Activated CD8-positive, alpha-beta memory T cell treated with anti-CD3 and anti-CD28 coated beads for 36 hours (primary cell): ENCODE data around the gene KIF1B. TPM values are rescaled to one million over a fixed set of nuclear protein-coding genes. Genes with fewer than 3 reads are reported as not detected.
"Not testable (repeated sequence)": the region's sequence is repeated elsewhere in the genome, so short reads cannot be mapped to it uniquely, and the experiment has no call there.

Source experiments
- CTCF ChIA-PET: fragments of 350-600 bp; sonication (Branson Sonifier 250); formaldehyde crosslinking; loops from one replicate; lab custom pipeline; 2021; ENCODE audit warnings: antibody characterized with exemption; lab: Charles Lee
- POLR2A ChIA-PET: fragments of 350-600 bp; sonication (Branson Sonifier 250); formaldehyde crosslinking; loops from one replicate; lab custom pipeline; 2021; ENCODE audit warnings: antibody characterized with exemption; lab: Charles Lee
- total RNA-seq, 2 experiments: library from RNA; stranded (reverse); gene quantifications; one replicate each; pipeline ENCODE4 v1.2.3, GENCODE V29; 2021

Gene KIF1B
- total RNA-seq, 2 experiments from 2014 or later, result 15.6 to 17.0 TPM

DNA sequence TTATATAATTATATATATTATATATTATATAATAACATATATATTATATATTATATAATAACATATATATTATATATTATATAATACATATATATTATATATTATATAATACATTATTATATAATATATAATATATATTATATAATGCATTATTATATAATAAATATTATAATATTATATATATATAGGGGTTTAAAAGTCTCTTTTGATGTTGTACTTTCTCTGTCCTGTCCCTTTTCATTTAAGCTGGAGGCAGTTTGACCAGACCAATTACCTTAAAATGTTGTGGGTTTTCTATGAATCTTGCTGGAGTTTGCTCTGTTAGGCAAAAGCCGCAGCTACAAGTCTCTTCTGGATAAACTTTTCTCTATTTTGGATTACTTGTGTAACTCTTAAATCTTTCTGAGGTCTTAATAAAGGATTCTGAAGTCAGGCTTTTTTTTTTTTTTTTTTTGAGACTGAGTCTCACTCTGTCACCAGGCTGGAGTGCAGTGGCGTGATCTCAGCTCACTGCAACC lies 22.2 kb upstream of the KIF1B start:
- CTCF ChIA-PET, result interaction anchor here (0.6 to 0.7 kb wide), 3 partner anchors 227 to 1339 kb away, joined by 3 to 4 read pairs (median 3); no protein-coding TSS in a partner anchor
- POLR2A ChIA-PET, result no interaction called here

DNA sequence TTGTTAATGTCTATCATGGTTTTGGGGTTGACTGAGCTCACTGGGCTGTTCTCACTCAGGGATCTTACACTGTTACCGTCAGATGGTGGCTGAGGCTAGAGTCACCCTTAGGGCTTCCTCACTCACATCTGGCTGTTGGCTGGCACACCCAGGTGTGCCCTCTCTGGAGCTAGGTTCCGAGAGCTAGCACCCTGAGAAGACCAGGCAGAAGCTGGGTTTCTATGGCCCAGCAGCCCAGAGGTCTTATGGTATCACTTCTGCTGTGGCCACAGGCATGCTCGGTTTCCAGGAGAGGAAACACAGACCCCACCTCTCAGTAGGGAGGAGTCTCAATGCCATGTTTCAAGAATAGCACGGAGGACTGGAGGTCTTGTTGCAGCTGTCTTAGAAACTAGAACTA lies 20.7 kb upstream of the KIF1B start:
- ChIA-PET POLR2A (interaction anchor here (0.5 kb wide), 1 partner anchor 515 kb away, joined by 3 read pairs; no protein-coding TSS in a partner anchor), CTCF (interaction anchor here (0.5 kb wide), 1 partner anchor 54 kb away, joined by 3 read pairs; no protein-coding TSS in a partner anchor)

DNA sequence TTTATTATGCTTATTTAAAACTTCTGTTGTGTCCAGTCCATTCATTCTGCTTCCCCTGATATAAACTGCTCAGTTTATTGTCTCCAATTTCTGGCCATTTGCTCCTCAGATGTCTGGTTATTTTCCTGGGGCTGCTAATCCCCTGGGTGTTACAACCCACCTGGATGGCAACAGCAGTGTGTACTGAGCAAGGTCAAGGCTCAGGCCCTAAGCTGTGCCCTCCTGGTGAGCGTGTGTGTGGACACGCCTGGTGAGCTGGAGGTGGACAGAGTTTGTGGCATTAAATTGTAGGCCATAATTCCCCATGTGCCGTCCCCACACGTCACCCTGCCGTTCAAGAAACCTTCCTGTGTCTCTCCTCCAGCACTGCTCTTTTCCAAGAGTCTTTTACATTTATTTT lies 18.1 kb upstream of the KIF1B start:
- POLR2A ChIA-PET, result no interaction called here
- CTCF ChIA-PET, result interaction anchor here (0.9 to 1.3 kb wide), 2 partner anchors 17 to 24 kb away, joined by 3 read pairs; no protein-coding TSS in a partner anchor

DNA sequence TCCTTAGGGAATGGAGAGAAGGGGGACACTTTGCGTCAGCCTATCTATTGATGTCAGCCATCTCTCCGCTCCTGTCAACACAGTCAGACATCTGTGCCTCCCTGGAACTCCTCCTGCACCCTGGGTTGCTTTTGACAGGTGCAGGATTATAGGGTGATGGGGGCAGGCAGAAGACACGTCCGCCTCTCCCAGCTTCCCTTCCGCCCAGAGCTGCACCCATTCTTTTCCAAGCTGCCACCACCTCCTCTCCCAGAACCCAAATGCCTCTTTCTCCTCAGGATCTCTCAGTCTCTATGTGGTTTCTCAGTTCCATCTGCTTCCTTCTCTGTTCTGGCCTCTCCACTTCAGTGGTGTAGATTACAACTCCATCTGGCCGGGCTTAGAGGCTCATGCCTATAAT lies 17.1 kb upstream of the KIF1B start:
- ChIA-PET CTCF (interaction anchor here (0.9 kb wide), 1 partner anchor 23 kb away, joined by 3 read pairs; no protein-coding TSS in a partner anchor), POLR2A (interaction anchor here (0.7 kb wide), 1 partner anchor 137 kb away, joined by 4 read pairs; no protein-coding TSS in a partner anchor)

DNA sequence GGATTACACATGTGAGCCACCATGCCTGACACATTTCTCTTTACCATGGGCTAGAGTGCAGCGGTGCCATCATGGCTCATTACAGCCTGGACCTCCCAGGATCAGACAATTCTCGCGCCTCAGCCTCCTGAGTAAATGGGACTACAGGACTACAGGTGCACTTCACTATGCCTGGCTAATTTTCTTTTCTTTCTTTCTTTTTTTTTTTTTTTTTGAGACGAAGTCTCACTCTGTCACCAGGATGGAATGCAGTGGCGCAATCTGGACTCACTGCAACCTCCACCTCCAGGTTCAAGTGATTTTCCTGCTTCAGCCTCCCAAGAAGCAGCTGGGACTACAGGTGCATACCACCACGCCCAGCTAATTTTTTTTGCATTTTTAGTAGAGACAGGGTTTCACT lies 14.8 kb upstream of the KIF1B start:
- ChIA-PET POLR2A (interaction anchor here (0.7 kb wide), 1 partner anchor 21 kb away, joined by 6 read pairs; no protein-coding TSS in a partner anchor), CTCF (interaction anchor here (0.8 kb wide), 1 partner anchor 14 kb away, joined by 3 read pairs; no protein-coding TSS in a partner anchor)

DNA sequence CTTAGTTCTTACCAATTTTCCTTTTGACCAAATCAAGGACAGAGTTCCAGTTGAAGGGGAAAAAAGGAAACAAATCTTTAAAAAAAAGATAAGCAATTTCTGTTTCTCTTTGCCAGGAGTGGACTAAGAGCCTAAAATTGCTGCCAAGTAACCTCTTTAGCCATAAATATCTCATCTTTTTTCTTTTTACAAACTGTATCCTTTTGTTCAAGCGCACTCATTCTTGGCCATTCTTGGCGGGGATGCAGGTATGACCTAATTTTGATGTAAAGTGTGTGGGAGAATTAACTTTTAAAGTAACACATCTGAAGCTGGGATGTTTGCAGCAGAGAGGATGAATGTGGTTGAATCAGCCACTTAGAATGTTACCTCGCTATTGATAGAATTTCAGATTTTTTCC lies 13.4 kb upstream of the KIF1B start:
- CTCF ChIA-PET, result interaction anchor here (0.7 kb wide), 1 partner anchor 134 kb away, joined by 3 read pairs; no protein-coding TSS in a partner anchor
- POLR2A ChIA-PET, result no interaction called here

DNA sequence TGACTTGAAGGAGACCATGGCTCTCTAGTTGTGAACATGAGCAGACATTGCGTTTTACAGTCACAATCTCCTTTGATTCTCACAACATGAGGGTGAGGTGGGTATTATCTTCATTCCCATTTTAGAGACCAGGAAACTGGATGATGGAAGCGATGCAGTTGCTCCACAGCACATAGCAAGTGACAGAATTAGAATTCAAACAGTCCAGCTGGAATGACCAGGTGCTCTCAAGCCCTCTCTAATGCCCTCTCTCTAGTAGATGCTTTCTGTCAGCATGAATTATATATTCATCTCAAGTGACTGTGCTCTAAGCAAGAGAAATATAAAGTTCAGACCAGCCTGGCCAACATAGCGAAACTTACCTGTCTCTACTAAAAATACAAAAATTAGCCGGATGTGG lies 9.8 kb upstream of the KIF1B start:
- ChIA-PET POLR2A (no interaction called here), CTCF (interaction anchor here (1.2 to 2.4 kb wide), 2 partner anchors 9 to 60 kb away, joined by 3 to 9 read pairs; partner anchors contain the start of gene KIF1B)

DNA sequence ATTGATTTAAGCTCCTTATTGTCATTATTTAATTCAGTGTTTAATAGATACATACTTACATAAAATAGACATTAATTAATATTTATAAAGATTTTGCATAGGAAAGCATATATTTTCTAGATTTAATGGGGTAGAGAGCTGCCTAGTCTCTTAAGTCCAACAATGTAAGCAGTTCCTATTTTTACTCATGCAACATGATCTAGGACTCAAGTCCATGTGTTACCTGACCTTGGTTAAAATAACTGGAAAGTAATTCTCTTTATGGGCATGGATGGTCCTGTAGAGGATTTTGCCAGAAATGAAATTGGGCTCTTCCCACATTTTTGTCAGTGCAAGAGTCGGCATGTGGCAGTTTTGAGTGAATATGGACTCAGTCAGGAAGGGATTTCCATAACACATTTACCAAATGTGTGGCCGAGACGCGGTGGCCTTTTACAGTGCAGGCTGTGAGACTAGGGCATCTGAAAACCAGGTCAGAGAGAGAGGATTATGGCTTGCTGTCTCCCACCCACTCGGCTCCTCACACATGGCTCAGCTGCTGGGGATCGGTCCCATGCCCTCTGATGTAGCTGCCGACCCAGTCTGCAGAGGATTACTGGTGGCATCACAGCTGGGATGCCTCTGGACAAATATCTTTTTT lies 6.2 kb upstream of the KIF1B start:
- CTCF ChIA-PET, result no interaction called here
- POLR2A ChIA-PET, result no interaction called here

DNA sequence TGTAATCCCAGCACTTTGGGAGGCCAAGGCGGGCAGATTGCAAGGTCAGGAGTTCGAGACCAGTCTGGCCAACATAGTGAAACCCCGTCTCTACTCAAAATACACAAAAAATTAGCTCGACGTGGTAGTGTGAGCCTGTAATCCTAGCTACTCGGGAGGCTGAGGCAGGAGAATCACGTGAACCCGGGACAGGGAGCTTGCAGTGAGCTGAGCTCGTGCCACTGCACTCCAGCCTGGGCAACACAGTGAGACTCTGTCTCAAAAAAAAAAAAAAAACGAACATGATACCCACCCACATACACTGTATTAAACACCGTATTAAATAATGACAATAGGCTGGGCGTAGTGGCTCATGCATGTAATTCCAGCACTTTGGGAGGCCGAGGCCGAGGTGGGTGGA lies 5.2 kb upstream of the KIF1B start:
- POLR2A ChIA-PET, result not testable (repeated sequence)

DNA sequence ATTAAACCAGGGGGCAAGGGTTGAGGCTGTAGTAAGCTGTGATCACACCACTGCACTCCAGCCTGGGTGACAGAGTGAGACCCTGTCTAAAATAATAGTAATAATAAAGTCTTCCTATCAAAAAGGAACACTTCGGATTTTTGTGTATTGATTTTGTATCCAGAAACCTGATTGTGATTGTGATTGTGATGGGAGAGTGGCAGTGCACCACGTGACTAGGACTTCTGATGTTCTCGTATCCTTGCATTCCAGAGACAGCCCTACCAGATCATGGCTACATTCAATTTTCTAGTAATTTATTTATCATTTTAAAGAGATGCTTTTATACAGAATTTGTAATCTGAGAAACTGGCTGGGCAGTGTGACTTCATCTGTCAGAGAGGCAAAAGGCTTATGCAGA lies 2.6 kb upstream of the KIF1B start:
- POLR2A ChIA-PET, result no interaction called here
- CTCF ChIA-PET, result interaction anchor here (0.6 to 1.6 kb wide), 3 partner anchors 60 to 277 kb away, joined by 3 to 8 read pairs (median 3); no protein-coding TSS in a partner anchor

More for the DNA sequence above, 5.2 kb upstream of the KIF1B start:
- CTCF ChIA-PET, result not testable (repeated sequence)

DNA sequence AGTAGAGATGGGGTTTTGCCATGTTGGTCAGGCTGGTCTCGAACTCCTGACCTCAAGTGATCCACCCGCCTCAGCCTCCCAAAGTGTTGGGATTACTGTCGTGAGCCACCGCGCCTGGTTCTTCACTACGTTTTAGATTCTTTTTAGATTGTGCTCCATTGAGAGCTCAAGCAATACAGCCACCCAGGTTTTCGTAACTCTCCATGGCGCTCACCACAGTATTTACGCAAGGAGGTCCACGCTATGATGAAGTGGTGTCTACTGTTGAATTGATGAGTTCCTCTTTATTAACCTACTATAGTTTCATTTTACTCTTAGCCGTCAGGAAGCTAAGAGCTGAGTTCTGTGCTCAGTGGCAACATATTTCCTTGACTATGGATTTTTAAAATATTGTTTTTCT lies 1.8 kb upstream of the KIF1B start:
- CTCF ChIA-PET, result interaction anchor here (0.9 to 2.7 kb wide), 4 partner anchors 11 to 129 kb away, joined by 3 to 16 read pairs (median 6); no protein-coding TSS in a partner anchor
- POLR2A ChIA-PET, result interaction anchor here (0.6 kb wide), 1 partner anchor 142 kb away, joined by 5 read pairs; no protein-coding TSS in a partner anchor

DNA sequence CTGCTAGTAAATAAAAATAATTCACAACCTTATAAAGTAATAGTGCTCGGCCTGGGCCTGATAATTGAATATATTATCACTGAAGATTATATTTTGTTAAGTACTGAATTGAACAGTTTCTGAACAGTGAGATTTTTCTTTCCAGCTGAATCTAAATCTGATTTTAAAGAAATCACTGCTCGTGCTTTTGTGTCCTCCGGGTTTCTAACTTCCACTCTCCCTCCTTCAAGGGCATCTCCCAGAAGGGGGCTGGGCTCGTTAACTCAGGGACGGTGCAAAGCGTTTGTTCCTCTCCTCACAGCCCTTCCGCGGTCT lies 823 bp upstream of the KIF1B start:
- ChIA-PET POLR2A (interaction anchor here (0.9 to 1.4 kb wide), 2 partner anchors 27 to 39 kb away, joined by 5 read pairs; no protein-coding TSS in a partner anchor), CTCF (interaction anchor here (0.5 to 2.7 kb wide), 22 partner anchors 9 to 219 kb away, joined by 3 to 16 read pairs (median 4); no protein-coding TSS in a partner anchor)

DNA sequence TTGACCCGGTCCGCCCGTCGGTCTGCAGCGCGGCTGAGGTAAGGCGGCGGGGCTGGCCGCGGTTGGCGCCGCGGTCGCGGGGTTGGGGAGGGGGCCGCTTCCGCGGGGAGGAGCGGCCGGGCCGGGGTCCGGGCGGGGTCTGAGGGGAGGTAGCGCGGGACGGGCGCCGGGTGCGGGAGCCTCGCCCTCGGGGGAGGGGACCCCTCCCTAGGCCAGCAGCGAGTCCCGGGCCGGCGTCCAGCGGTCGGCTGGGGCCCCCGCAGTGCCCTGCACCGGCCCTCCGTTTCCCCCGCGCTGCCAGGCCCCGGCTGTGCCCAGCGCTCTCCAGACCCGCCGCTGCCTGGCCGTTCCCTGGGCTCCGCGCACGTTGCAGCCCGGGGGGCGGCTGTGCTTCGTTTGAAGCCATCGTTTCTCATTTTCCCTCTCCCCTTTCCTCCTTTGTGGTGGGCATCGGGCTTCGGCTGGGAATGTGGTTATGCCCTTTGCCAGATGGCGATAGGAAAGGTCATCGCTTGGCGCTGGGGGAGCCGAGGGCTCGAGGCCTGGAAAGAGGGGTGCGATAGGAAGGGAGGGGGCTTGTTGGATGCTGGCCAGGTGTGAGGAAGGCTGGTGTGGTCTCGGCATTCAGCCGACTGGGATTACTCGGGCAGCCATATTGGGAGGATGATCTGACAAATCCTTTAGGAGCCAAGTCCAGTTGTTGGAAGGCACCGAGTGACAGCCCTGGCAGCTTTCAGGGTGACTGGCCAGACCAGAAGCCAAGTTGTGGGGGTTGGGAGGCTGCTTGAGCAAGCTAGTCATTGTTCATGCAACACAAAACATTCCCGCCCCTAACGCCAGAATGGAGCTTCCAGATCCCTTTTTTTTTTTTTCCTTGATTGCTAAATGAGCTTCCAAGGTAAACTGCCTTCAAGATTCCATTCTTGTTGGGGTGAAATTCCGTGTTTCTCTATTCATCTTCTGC lies 753 bp downstream of the KIF1B start:
- ChIA-PET CTCF (interaction anchor here (0.6 to 2.7 kb wide), 19 partner anchors 9 to 1369 kb away, joined by 3 to 16 read pairs (median 4); no protein-coding TSS in a partner anchor), POLR2A (interaction anchor here (0.5 to 1.4 kb wide), 2 partner anchors 41 to 1498 kb away, joined by 3 to 5 read pairs; no protein-coding TSS in a partner anchor)

DNA sequence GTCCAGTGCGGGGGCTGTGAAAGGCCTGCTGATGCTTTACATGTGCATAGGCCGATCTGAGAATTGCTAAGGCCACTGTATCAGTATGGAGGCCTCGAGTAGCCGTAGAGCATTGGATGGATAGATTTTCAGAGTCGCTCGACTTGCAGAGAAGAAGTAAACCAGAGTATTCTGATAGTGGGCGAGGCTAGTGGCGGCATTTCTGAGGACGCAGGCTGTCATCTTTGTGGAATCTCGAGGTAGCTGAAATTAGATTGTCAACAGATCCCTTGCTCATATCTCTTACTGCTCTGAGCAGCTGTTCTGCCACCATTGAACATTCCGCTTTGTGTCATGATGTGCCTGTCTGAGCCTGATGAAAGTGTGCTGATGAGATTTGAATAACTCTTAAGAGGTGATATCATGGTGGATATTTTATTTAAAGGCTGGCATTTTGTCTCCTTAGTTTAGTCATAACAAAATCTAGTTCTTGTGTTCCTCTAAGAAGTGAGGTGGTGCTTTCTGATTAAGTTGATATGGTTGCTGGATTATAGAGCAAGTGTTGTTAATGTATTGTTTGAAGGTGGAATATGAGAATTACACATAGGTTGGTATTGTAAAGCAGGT lies 1.5 kb downstream of the KIF1B start:
- CTCF ChIA-PET, result no interaction called here
- POLR2A ChIA-PET, result interaction anchor here (0.5 kb wide), 1 partner anchor 1499 kb away, joined by 3 read pairs; no protein-coding TSS in a partner anchor

DNA sequence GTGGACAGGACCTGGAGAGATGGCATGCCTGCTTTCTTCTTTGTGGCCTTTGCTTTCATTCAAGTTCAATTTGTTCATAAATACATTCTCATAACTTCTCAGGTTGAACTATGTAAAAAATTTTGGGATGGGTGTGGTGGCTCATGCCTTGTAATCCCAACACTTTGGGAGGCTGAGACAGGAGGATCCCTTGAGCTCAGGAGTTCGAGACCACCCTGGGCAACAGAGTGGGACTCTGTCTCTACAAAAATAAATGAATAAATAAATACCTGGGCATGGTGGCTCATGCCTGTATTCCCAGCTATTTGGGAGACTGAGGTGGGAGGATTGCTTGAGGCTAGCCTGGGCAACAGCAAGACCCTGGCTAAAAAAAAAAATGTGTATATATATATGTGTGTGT lies 2.1 kb downstream of the KIF1B start:
- POLR2A ChIA-PET, result no interaction called here

DNA sequence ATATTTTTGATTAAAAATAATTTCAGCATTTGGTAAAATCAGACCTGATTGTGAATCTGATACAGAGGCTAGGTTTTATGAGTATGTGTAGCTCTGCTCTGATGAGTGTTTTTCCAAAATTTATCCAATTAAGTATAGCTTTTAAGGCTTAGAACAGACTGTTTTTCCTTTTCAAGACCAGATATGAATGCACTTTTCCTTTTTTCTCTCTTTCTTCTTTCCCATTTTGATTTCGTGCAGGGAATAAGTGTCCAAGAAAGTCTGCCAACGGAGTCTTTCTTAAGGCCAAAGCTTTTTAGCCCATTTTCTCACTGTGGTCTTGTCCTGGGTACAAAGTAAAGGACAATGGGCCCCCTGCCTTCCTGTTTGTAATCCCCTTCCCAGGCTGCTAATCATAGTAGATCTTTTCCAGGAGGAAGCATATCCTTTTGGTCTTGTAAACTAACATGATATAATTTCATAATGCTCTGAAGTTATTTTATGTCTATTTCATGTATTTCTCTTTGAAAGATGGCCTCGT lies 2.9 kb downstream of the KIF1B start:
- POLR2A ChIA-PET, result no interaction called here
- CTCF ChIA-PET, result interaction anchor here (0.6 kb wide), 1 partner anchor 189 kb away, joined by 3 read pairs; no protein-coding TSS in a partner anchor

More for the DNA sequence above, 2.1 kb downstream of the KIF1B start:
- CTCF ChIA-PET, result no interaction called here

DNA sequence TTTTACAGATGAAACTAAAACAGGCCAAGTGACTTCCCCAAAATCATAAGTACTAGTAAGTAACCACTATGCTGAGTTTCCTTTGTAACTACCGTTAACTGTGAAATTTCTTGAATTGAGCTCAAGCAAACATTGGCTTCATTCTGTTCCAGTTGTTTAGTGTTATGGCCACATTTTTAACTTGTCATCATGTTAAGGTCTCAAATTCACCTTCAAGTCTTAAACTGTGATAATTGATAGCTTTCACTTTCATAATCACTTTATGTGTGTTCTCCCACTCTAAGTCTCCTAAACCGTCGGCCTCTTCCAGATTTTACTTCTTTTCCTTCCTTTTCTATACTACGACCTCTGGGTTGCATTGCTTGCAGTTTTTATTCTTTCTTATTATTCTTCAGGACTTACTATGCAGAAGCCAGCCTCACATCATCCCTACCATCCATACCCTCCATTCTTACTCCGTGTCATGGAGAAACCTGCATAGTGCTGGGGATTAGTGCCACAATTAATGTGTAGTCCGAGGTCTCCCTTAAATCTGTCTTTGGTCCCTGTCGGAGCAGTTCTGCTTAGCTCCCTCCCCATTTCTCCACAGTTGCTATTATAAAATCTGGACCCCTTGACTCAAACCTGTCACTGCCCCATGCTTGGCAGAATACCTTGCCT lies 5.8 kb downstream of the KIF1B start:
- POLR2A ChIA-PET, result interaction anchor here (0.5 to 0.7 kb wide), 2 partner anchors 20 to 272 kb away, joined by 3 to 6 read pairs; no protein-coding TSS in a partner anchor

More for the DNA sequence above, 5.8 kb downstream of the KIF1B start:
- CTCF ChIA-PET, result interaction anchor here (1.0 to 1.5 kb wide), 3 partner anchors 11 to 348 kb away, joined by 3 to 5 read pairs (median 3); no protein-coding TSS in a partner anchor
